ENCODE data around the gene CAMTA1.

- TF ChIP-seq ZBTB1 (tag by site-specific recombination; IDR thresholded peaks at IDR 0.05) (no peak), ZNF394 (tag by site-specific recombination; IDR thresholded peaks at IDR 0.05; ENCODE audit: borderline replicate concordance) (no peak), SETDB1 (IDR thresholded peaks at IDR 0.05; ENCODE audit: insufficient read length, low read length) (no peak), CTCF (tag by site-specific recombination; IDR thresholded peaks at IDR 0.05) (no peak), ZNF239 (tag by site-specific recombination; IDR thresholded peaks at IDR 0.05) (no peak), ZNF398 (tag by site-specific recombination; IDR thresholded peaks at IDR 0.05) (no peak), ZNF580 (tag by site-specific recombination; IDR thresholded peaks at IDR 0.05) (no peak), ZBTB48 (tag by site-specific recombination; IDR thresholded peaks at IDR 0.05) (no peak), ZNF174 (tag by site-specific recombination; IDR thresholded peaks at IDR 0.05) (no peak), ZNF639 (tag by site-specific recombination; IDR thresholded peaks at IDR 0.05) (no peak)
These were observed 83.6 kb downstream of the CAMTA1 start for GRCh38 chr1:6868660-6869380.

All from HEK293 (cell line).